Tibial nerve (tissue), 4 donors: ENCODE data around the gene SFXN3.

Source experiments
- EP300 ChIP-seq, 2 donors: sonication (generic); formaldehyde crosslinking; IDR thresholded peaks; one replicate each; pipeline ENCODE4 v1.6.1; 2017; ENCODE audit warnings: antibody characterized with exemption in 2 of 2, mild to moderate bottlenecking in 1 of 2
- POLR2A ChIP-seq, 2 donors: fragments of 450-650 bp; IDR thresholded peaks; one replicate each; pipeline ENCODE4 v1.6.1; 2017; ENCODE audit warnings: antibody characterized with exemption in 2 of 2, mild to moderate bottlenecking in 2 of 2, moderate library complexity in 2 of 2
- TF ChIP-seq, protein P1 (sequence below), 5 experiments: fragments of 200-600 bp in 3 of 5; fragments of 450-650 bp in 2 of 5; sonication (generic) in 3 of 5; IDR thresholded peaks; one replicate each; pipeline ENCODE4 v1.5.1; 2016 to 2019; ENCODE audit warnings: antibody characterized with exemption in 5 of 5, mild to moderate bottlenecking in 3 of 5, moderate library complexity in 2 of 5

DNA sequence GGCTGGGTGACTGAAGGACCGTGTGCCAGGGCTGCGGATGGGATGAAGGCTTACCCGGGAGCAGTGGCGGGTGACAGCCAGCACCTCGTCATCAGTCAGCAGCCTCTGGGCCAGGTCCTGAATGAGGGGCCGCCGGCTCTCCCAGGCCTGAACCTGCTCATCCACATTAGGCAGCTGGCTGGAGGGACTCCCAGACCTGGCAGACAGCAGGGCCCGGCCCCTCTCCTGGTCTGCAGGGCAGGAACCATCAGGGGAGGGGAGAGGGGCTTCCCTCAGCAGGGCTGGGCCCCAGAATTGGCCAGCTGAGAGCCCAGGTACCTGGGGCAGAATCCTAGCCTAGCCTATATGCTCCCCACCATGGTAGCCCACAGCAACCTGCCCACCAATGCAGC is 15.5 kb upstream of the SFXN3 start:
- TF ChIP-seq POLR2A (IDR thresholded peaks at IDR 0.05) (no peak), EP300 (IDR thresholded peaks at IDR 0.05) (no peak)
- TF ChIP-seq, protein P1, sequence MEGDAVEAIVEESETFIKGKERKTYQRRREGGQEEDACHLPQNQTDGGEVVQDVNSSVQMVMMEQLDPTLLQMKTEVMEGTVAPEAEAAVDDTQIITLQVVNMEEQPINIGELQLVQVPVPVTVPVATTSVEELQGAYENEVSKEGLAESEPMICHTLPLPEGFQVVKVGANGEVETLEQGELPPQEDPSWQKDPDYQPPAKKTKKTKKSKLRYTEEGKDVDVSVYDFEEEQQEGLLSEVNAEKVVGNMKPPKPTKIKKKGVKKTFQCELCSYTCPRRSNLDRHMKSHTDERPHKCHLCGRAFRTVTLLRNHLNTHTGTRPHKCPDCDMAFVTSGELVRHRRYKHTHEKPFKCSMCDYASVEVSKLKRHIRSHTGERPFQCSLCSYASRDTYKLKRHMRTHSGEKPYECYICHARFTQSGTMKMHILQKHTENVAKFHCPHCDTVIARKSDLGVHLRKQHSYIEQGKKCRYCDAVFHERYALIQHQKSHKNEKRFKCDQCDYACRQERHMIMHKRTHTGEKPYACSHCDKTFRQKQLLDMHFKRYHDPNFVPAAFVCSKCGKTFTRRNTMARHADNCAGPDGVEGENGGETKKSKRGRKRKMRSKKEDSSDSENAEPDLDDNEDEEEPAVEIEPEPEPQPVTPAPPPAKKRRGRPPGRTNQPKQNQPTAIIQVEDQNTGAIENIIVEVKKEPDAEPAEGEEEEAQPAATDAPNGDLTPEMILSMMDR (IDR thresholded peaks at IDR 0.05) = no peak
